GM21515 (cell line): ENCODE results near the gene INPP5D.
A peak's percentile ranks its signal among the peaks of the same experiment; 100 is the strongest.

Source experiments
- ATAC-seq: cut with Tn5 transposase; IDR thresholded peaks from one replicate; pipeline ENCODE4 v1.9.1; 2021; ENCODE audit not compliant: unreplicated experiment

INPP5D gene

GRCh38 chr2:233203060-233203459 lies 142.9 kb downstream of the INPP5D start:
- no peak for ATAC-seq

- ATAC-seq, result no peak
Observed at GRCh38 chr2:233204286-233204936, 144.3 kb downstream of the INPP5D start.

GRCh38 chr2:233208382-233209116 lies 148.4 kb downstream of the INPP5D start:
- no peak for ATAC-seq

- no peak for ATAC-seq
Observed at GRCh38 chr2:233209117-233209532, 149.0 kb downstream of the INPP5D start.

- no peak for ATAC-seq
Observed at GRCh38 chr2:233209533-233210171, 149.5 kb downstream of the INPP5D start.

- ATAC-seq, result no peak
Observed at GRCh38 chr2:233210281-233210680, 150.1 kb downstream of the INPP5D start.

- no peak for ATAC-seq
Observed at GRCh38 chr2:233210843-233211547, 150.9 kb downstream of the INPP5D start.

- ATAC-seq, result no peak
Observed at GRCh38 chr2:233211548-233211895, 151.4 kb downstream of the INPP5D start.

- ATAC-seq, result no peak
Observed at GRCh38 chr2:233213011-233213410, 152.9 kb downstream of the INPP5D start.

- no peak for ATAC-seq
Observed at GRCh38 chr2:233213975-233214374, 153.8 kb downstream of the INPP5D start.

GRCh38 chr2:233217892-233218377 lies 157.8 kb downstream of the INPP5D start:
- ATAC-seq, result no peak

- no peak for ATAC-seq
Observed at GRCh38 chr2:233218836-233219235, 158.7 kb downstream of the INPP5D start.

- no peak for ATAC-seq
Observed at GRCh38 chr2:233219848-233220247, 159.7 kb downstream of the INPP5D start.

- no peak for ATAC-seq
Observed at GRCh38 chr2:233221378-233222063, 161.4 kb downstream of the INPP5D start.

- ATAC-seq, result peak; percentile 85
Observed at GRCh38 chr2:233223059-233223894, 163.1 kb downstream of the INPP5D start.

GRCh38 chr2:233225230-233226068 lies 165.3 kb downstream of the INPP5D start:
- no peak for ATAC-seq

GRCh38 chr2:233226511-233227031 lies 166.4 kb downstream of the INPP5D start:
- no peak for ATAC-seq

- no peak for ATAC-seq
Observed at GRCh38 chr2:233227346-233227978, 167.3 kb downstream of the INPP5D start.
